ENCODE measurements around the gene KIF6.

DNA sequence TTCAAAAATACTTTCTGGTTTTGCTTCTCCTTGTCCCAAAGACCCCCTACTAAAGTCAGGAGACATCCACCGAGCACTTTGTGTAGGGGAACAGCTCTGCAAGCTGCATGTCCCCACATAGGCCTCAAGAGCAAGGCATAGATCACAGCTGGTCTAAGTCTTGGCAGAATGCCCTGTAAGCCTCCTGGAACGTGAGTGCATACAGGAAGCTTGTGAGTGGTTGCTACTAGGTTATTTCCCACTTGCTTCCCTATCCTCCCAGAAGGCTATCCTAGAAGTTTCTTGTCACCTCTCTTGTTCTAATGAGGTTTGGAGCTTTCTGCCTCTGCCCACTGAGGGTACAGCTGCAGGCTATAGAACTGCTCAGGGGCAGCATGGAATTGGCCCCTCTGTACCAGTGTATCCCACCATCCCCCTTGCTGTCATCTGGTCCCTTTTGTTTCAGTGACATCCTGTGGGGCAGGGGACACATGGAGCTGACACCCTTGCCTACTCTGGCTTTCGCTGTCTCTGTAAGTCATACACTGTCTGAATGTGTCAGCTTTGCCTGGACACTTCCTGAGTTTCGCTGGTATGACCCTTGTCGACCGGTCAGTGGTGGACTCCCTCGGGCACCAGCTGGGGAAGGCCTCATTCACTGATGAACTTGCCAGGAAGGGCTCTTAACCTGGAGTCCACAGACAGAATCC is 367.1 kb downstream of the KIF6 start:
- TF ChIP-seq KLF10 (tag by site-specific recombination; IDR thresholded peaks at IDR 0.05) (no peak), TRIM28 (IDR thresholded peaks at IDR 0.05; ENCODE audit: borderline replicate concordance, low read length) (no peak), ZNF133 (tag by site-specific recombination; IDR thresholded peaks at IDR 0.05) (no peak), YY1 (tag by site-specific recombination; IDR thresholded peaks at IDR 0.05) (no peak), ZNF146 (tag by site-specific recombination; IDR thresholded peaks at IDR 0.05) (no peak), ZNF555 (tag by site-specific recombination; conservative IDR thresholded peaks at IDR 0.05) (no peak), SETDB1 (IDR thresholded peaks at IDR 0.05; ENCODE audit: insufficient read length, low read length) (no peak)
- TF ChIP-seq, protein P1, sequence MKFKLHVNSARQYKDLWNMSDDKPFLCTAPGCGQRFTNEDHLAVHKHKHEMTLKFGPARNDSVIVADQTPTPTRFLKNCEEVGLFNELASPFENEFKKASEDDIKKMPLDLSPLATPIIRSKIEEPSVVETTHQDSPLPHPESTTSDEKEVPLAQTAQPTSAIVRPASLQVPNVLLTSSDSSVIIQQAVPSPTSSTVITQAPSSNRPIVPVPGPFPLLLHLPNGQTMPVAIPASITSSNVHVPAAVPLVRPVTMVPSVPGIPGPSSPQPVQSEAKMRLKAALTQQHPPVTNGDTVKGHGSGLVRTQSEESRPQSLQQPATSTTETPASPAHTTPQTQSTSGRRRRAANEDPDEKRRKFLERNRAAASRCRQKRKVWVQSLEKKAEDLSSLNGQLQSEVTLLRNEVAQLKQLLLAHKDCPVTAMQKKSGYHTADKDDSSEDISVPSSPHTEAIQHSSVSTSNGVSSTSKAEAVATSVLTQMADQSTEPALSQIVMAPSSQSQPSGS (tag by site-specific recombination; IDR thresholded peaks at IDR 0.05; ENCODE audit: low read depth): no peak
- TF ChIP-seq, protein P2, sequence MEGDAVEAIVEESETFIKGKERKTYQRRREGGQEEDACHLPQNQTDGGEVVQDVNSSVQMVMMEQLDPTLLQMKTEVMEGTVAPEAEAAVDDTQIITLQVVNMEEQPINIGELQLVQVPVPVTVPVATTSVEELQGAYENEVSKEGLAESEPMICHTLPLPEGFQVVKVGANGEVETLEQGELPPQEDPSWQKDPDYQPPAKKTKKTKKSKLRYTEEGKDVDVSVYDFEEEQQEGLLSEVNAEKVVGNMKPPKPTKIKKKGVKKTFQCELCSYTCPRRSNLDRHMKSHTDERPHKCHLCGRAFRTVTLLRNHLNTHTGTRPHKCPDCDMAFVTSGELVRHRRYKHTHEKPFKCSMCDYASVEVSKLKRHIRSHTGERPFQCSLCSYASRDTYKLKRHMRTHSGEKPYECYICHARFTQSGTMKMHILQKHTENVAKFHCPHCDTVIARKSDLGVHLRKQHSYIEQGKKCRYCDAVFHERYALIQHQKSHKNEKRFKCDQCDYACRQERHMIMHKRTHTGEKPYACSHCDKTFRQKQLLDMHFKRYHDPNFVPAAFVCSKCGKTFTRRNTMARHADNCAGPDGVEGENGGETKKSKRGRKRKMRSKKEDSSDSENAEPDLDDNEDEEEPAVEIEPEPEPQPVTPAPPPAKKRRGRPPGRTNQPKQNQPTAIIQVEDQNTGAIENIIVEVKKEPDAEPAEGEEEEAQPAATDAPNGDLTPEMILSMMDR (tag by site-specific recombination; IDR thresholded peaks at IDR 0.05): no peak
